ENCODE results near the gene H1-8. TPM values are rescaled to one million over a fixed set of nuclear protein-coding genes. Genes with fewer than 3 reads are reported as not detected.

The H1-8 gene
- total and polyA plus RNA-seq, 2 experiments from 2014 or later, result not detected

GRCh38 chr3:129600348-129600747 is 57.4 kb downstream of the H1-8 start:
- DNase-seq (ENCODE audit: low spot score), result no peak
- Histone ChIP-seq H2AFZ (no peak overlapping the region), H3K27me3 (peaks cover 7% of the 10 kb centered on the region), H3K9me3 (ENCODE audit: low read depth) (no peaks in the 10 kb centered on the region), H4K20me1 (ENCODE audit: insufficient read depth, poor library complexity, severe bottlenecking) (peaks cover 7% of the 10 kb centered on the region), H3K4me3 (no peak overlapping the region), H3K36me3 (replicated peaks; ENCODE audit: insufficient read depth, low read depth) (no peaks in the 10 kb centered on the region), H3K9me2 (replicated peaks; ENCODE audit: insufficient read depth) (no peaks in the 10 kb centered on the region), H3K79me2 (peaks cover 28% of the 10 kb centered on the region), H3K27ac (no peak overlapping the region), H3K4me2 (no peak overlapping the region), H3K4me1 (ENCODE audit: insufficient read depth) (peaks cover 38% of the 10 kb centered on the region)
- WGBS (ENCODE audit: low lambda C conversion rate, missing lambda C conversion rate), result 95% methylated on average over 2 of the region's 2 CpGs
- no peak for TF ChIP-seq CTCF (IDR thresholded peaks at IDR 0.05; ENCODE audit: poor library complexity)
- TF ChIP-seq EZH2phosphoT487 (IDR thresholded peaks at IDR 0.05; ENCODE audit: low read depth, severe bottlenecking, unreplicated experiment), result no peak
- TF ChIP-seq EZH2 (IDR thresholded peaks at IDR 0.05; ENCODE audit: borderline replicate concordance), result no peak

Small RNA genes within 50 kb of the gene (small RNA-seq; reads per million reads assigned to genes)
- not detected for gene RN7SL752P

Other genes with a start within 250 kb of the H1-8 start
- 0.20 and 0.44 TPM in 2 replicates for gene EFCAB12, start 114.5 kb upstream of the H1-8 start, total RNA-seq
- 0.19 and 1.5 TPM in 2 replicates for gene EFCAB12, start 114.5 kb upstream of the H1-8 start, polyA plus RNA-seq
- 25.0 and 27.5 TPM in 2 replicates for gene MBD4, start 103.2 kb upstream of the H1-8 start, total RNA-seq
- gene MBD4, start 103.2 kb upstream of the H1-8 start, polyA plus RNA-seq, result 20.8 and 22.2 TPM in 2 replicates
- gene IFT122, start 103.0 kb upstream of the H1-8 start, total RNA-seq, result 14.6 and 17.3 TPM in 2 replicates
- gene IFT122, start 103.0 kb upstream of the H1-8 start, polyA plus RNA-seq, result 11.4 and 15.6 TPM in 2 replicates
- not detected in 2 replicates for gene RHO, start 14.5 kb upstream of the H1-8 start, total RNA-seq
- gene RHO, start 14.5 kb upstream of the H1-8 start, polyA plus RNA-seq, result 0.19 TPM in 1 of 2 replicates, not detected in the other
- gene PLXND1, start 63.5 kb downstream of the H1-8 start, total RNA-seq, result 22.0 and 45.3 TPM in 2 replicates
- gene PLXND1, start 63.5 kb downstream of the H1-8 start, polyA plus RNA-seq, result 24.9 and 36.3 TPM in 2 replicates

Data from hepatocyte (in vitro differentiated cells).